Stimulated activated CD4-positive, alpha-beta T cell treated with anti-CD3 and anti-CD28 coated beads, Interleukin-4, amount 100 ng/mL, for 48 hours (primary cell): ENCODE results near the gene PHF23.

ENCODE experiments used
- DNase-seq, 2 donors: peaks; one replicate each; pipeline ENCODE4 v3.0.0-alpha.2; 2020; ENCODE audit warnings: low read depth in 2 of 2

Gene PHF23

DNA sequence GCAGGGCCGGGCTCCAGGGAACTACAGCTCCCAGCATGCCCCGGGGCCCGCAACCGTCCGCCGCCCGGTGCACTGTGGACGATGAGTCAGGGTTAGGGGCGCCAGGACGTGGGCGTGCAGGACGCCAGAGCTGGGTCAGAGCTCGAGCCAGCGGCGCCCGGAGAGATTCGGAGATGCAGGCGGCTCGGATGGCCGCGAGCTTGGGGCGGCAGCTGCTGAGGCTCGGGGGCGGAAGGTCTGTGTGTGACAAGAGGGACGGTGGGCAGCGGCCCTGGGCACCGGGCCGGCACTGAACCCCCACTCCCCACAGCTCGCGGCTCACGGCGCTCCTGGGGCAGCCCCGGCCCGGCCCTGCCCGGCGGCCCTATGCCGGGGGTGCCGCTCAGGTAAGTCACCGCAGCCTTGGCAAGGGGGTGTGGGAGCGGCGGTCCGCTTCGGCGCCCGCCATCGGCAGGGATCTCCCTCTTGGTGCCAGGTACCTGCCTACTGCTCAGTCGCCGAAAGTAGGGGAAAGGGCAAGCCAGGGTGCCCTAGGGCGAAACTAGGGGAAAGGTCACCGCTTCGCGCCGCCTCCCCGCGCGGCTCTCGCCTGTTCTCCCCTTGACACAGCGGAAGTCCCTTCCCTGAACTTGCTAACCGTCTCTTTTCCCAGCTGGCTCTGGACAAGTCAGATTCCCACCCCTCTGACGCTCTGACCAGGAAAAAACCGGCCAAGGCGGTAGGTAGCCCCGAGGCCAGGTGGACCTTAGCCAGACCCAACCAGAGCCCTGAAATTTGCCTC lies 19.3 kb downstream of the PHF23 start, which contains the start of the genes ACADVL and DLG4:
TSS of gene ACADVL (plus strand) at position 127 of the 781 bp plus-strand sequence. CDS start at position 174, 47 bp downstream.
TSS of gene DLG4 (minus strand) at position 25 of the 781 bp plus-strand sequence.
- DNase-seq, result peak; percentile 75 to 82

DNA sequence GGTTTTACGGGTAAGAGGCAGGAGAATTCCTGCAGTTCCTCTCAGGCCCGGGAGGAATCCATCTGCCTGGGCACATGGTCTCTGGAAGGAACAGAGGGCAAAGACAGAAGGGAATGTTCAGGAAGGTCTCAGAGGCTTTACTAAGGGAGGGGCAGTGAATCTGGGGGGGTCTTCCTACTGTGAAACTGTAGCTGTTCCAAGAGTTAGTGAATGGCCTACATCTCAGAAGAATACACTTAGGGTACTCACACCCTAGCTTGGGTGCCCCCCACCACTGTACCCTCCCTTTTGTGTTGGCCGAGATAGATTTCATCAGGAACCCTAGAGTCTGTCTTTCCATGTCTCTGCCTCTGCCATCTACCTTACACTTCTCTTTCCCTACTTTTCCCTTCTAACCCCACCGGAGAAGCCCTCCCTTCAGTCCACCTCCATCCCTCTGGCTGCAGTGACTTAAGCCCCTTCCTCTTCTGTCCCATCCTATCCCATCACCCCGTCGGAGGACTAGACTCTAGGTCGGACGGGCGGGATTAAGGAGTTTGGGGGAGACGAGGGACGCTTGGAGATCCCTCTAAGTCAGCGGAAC lies 19.9 kb downstream of the PHF23 start:
- DNase-seq, result no peak

DNA sequence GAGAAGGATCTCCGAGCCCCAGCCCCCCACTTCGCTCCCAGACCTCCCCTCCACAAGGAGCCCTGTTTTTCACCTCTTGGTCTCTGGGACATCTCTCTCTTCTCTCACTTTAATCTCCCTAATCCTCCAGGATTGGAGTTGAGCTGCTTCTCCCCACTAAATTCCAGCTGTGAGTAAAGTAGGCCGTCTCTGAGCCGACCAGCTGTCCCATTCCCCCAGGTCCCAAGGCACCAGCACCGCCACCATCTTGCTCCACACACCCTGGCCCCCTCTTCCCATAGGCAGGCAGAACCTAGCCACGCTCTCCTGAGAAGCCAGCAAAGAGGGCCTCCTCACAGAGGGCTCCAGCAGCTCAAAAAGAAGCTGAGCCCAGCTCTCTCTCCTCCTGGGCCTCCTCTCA lies 20.5 kb downstream of the PHF23 start:
- DNase-seq, result no peak

DNA sequence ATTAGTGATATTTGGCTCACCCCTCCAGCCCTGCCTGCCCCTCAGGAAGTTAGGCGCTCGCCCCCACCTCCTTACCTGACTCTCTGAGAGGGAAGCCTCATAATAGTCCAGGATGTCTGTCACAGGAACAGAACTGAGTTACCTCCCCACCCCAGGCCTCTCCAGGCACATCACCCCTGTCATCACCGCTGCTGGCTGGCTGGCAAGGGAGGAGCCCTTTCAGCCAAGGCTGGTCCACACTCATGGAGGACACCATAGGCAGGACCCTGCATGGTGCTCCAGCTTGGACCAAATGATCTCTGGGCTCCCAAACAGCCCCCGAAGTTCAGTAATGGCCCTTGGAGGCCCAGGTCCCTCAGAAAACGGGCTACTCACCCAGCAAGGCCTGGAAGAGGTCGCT lies 21.1 kb downstream of the PHF23 start:
- no peak for DNase-seq

DNA sequence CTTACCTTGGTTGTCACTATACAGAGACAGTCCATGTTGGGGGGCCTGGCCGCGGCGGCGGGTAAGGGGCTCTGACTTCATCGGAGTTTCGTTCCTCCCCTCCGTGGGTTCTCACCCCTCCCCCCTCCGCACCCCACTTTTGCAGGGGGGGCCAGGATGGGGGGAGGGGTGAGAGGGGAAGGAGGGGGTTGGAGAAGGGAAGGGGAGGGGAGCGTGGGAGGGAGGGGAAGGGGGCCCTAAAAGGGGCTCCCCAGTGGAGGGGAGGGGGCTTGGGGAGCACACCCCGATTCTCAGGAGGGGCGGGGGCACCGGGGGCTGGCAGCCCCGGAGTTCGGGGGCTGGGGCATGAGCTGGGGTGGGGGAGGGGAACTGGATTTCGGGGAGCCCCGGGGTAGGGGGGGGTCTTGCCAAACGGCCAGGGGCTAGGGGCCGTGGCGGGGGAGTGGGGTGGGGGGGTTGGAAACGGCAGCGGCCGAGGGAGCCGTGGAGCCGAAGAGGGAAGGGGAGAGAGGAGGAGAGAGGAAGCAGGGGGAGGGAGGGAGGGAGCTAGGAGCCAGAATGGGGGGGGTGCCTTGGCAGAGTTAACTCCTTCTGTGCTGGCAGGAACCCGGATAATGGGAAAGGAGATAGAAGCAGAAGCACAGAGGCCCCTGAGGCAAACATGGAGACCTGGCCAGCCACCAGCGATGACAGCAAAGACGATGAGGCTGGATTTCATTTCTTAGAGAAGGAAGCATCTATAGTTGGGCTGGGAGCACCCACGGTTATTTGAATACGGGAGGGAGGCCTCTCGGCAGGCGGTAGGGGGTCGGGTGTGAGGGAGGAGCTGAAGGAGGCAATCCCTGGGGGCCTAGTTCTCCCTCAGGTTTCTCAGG lies 21.9 kb downstream of the PHF23 start:
- DNase-seq, result no peak

DNA sequence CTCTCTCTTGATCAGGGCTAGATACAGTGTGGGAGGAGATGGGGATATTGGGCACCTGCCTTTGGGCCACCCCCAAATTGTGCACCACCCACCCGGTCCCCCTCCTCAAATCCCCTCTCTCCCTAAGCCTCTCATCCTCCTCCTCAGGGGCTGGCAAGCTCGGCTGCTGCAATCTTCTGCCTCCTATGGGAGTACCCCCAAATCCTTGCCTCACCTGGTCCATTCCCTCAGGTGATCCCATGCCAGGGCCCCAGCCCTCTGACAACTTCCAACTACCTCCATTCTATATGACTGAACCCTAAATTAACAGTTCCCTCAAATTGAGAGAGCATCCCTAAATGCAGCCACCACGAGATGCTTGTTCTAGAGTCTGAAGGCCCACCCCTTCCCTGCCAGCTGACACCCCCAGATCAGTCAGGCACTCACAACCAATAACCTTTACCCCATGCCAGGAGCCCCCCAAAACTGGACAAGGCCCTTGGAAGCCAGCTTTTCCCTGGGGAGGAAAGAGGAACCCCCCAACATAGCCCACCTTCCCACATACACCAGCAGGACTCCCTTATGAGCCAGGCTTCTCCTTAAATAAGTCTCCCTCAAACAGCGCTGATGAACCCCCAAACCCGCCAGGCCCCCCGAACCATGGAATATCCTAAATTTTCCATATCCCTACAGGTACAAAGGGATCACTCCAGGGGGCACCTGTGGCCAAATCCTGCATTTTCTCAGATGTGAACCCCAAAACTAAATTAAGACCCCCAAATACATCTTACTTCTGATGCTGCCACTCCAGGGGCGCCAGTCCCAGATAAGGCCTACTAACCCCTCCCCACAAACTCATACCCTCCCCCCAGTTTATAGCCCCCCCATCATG lies 22.8 kb downstream of the PHF23 start:
- DNase-seq, result no peak

DNA sequence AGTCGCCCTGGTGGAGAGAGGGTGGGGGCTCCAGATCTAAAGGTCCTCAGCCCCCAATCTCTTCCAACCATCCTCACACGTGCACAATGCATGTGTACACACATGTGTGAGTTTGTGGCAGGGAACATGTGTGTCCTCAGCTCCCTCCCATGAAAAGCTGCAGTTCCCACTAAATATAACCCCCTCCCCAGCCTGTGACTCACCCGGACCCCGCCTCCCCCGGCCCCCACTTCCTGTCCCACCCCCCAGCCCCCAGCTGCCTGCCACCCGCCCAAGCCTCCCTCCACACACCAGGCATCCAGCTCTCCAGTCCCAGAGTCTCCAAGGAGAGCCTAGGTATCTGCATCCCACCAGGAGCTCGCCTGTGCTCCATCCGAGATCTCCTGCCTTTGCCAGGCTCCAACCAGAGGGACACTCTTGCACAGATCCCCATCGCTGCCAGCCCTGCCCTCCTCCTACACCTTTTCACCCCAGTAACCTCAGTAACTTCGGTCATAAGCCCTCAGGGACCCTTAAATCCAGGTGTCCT lies 23.5 kb downstream of the PHF23 start:
- no peak for DNase-seq

DNA sequence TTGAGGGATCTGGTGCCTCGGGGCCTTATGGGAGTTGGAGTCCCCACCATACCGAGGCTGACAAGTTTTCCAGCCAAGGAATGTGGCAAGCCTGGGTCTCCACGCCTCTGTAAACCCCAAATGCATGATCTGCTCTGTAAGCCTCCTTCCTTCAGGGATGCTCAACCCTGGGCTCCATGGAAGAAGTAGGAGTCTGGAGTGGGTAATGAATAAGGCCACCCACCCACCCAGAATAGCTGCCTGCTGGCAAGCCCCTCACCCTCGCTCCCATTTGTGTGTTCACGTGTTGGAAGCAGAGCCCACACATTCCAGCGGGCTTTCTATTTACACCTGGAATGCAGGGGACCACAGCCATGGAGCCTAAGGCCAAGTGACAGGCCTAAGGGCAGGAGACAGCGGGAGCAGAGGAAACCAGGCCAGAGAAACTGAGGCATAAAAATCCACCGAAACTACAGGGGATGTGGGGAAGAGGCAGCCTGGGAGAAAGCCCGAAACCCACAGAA lies 24.1 kb downstream of the PHF23 start:
- DNase-seq, result no peak

DNA sequence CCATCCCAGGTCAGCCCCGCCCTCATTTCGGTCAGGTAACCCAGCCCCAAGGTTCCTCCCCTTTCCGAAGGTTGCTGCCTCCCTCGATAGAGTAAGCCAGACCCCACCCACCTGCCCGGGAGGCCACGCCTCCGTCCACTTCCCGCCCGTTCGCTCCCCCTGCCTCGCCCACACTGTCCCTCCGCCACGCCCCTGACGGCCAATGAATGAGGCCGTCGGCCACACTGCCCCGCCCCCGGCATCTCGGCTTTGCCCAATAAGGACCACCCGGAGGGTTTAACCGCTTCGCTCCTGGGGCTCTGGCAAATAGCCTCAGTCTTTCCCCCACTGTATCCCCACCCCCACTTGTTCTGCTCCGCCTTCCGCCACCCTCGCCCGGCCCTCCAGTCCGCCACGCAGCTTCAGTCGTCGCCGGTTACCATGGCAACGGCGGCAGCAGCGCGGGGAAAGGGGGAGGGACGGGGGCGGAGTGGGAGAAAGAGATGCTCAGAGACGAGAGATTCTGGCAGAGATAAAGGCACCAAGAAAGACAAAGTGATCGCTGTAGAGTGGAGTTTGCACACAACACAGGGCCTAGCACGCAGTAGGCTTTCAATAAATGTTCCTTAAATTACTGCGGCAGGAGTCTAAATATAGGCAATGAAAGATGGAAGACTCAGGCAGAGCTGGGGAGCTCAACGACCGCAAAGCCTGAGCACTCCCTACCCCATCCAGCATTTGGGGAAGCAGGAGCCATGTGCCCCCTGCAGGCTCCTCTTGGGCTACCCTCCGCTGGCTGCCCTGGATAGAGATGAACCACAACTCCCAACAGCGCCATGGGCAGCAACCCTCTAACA lies 24.7 kb downstream of the PHF23 start:
- peak; percentile 100 for DNase-seq

DNA sequence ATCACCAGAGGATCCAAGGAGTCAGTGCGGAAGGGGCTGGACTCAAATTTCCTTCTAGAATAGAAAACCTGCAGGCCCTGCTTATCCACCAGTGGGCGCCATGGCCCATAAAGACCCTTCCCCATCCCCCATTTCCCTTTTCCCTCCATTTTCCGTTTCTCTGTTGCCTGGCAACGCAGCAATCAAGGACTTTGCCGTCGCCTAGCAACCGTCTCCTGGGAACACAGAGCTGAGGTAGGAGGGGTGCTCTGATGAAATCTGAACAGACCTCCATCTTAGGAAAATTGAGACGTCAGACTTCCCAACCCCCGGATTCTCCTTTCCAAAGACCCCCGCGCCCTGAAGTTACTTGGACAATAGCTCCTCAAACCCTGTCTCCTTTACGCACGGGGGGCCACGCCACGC lies 25.4 kb downstream of the PHF23 start:
- peak; percentile 50 to 52 for DNase-seq

DNA sequence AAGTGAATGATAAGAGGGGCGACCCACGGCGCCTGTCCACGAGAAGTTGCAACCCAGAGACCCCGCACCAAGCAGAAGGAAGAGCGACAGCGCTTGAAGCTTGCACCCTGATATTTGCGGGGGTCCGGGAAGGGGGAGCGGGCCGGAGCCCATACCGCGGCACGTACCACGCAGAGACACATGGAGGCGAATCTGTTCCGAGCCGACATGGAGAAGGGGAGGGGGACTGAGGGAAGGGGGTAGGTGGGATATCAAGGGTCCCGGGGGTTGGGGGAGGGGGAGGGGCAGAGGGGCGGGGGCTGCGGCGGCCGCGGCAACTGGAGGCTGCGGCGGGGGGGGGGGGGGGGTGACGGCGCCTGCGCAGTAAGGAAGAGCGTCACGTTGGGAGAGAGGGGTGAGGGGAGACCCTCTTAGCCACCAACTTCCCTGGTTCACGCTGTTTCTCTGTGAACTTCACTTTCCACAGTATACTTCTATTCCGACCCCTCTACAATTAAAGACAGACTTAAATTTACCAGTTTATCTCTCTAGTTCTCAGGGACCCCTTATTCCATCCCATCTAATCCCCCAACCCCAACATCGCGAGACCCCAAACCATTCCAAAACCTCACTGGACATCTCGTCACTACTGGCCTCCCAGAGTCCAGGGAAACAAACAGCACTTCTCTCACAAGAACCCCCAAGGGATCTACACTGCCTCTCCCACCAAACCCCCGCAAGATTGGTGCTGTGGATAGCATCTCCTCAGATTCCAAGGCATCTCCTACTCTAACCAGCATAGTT lies 27.6 kb downstream of the PHF23 start:
- no peak for DNase-seq

DNA sequence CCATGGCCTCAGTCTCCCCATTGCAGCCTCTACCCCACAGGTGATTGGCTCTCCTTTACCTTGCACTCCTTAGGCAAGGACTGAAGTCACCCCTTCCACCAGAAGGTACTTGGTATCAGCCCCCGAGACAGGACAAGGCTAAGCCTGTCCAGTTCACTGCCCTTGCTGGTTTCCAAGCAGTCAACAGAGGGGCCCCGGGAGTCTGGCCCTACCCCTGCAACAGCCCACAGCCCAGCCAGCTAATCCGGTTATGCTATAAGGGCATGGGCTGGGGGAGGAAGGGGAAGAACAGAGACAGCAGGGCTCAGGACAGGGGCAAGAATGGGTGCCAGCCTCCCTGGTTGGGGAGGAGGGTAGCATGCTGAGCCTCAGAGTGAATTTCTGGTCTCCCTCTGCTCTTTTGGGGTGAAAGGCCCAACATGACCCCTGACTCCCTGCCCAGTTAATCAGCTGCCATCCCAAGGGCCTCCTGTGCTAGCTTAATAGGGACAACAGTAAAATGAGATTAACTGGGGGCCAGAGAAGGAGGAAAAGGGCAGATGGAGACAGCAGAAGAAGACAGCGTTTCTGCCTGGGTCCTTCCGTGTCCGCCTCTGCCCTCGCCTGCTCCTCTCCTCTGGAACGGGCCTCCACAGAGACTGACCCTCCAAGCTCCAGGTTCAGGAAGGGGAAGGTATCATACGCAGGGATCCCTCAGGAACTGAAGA lies 30.4 kb downstream of the PHF23 start:
- no peak for DNase-seq

DNA sequence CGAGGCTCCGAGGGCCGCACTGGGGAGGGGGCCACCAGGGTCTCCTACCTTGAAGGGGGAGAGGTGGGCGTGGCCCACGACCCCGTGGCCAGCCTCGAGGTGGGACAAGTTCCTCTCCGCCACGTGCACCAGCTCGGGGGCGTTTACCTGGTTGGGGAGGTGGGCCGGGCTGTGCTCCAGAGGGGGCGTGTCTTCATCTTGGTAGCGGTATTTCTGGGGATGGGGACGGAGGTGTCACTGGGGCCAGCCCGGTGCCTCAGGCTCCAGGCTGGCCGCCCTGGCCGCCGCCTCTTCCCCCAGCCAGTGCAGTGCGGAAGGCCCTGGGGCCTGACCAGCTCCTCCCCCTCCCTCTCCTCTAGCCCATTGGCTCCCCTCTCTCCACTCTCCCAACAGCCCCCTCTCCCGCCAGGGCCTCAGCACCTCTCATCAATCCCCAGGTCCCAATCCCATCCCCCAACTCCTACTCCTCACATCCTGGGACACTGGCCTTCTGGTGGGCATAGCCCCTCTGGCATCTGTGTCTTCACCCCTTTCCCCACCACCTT lies 31.2 kb downstream of the PHF23 start:
- no peak for DNase-seq

DNA sequence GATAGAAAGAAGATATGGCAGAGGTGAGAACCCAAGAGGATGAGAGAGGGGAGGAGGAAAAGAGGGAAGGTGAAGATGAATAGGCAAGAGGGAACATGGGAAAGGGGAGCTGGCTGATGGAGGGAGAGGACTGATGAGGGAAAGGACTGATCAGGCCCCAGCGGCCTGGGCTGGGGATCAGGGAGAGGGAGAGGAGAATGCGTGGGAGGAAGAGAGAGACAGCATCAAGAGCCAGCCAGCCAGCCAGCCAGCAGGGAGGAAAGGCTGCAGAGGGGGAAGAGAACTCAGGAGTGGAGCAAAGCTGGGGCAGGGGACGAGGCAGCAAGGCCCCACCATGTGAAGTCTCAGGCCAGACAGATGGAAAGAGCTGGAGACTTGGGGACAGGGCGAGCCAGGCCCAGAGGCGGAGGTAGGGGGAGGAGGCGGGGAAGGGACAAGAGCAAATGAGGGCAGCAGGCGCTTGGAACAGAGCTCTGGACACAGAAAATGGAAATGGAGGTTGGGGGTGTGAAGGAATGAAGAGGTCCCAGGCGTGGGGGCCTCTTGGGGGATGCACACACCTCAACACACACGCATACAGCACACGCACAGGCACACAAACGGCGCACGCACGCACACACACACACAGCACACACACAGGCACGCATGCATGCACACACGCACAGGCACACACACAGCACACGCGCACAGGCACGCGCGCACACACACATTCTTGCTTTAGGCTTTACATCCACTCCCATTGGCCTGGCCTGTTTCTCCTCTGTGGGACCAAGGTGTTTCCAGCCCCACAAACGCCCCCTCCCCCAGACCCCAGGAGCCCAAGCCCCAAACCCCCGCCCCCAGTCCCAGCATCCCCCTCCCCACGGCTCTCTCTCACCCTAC lies 31.9 kb downstream of the PHF23 start:
- DNase-seq, result no peak

DNA sequence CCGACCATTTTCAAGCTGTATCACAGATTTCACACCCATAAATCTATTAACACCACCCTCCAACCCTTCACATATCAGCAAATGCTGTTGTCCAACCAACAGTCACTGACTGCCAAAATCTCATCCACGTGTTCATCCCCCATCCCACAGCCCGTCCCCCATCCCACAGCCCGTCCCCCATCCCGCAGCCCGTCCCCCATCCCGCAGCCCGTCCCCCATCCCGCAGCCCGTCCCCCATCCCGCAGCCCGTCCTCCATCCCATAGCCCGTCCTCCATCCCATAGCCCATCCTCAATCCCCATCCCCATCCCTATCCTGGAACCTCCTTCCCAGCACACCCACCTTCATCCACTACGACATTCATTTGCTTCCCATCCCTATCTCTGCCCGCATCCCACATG lies 33.7 kb downstream of the PHF23 start:
- DNase-seq, result no peak

DNA sequence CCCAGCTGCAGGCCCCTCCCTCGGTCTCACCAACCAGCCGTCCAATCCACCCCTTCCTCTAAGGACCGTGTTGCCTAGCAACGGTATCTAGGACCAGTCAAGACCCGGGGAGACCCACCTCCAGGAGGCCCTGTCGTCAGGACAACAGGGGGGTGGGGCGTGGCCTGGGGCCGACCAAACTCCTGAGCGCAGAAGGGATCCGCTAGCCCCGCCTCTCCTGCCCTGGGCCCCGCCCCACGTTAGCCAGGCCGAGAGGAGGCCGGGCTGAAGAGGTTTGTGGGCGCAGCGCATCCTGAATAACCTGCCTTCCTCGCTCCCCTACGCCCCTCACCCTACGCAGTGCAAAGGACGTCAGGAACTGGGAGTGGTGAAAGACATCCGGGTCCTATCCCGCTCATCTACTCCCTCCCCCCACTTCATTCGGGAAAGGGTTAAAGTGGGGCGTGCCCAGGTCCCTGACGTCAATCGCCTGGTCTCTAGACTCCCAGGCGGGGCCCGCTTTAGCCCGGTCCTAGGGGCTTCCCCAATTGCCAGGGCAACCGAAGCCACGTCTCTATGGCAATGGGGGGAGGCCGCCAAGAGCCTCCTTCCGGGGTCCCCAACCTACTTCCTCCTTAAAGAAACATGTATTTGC lies 34.3 kb downstream of the PHF23 start:
- DNase-seq, result peak; percentile 81 to 89

DNA sequence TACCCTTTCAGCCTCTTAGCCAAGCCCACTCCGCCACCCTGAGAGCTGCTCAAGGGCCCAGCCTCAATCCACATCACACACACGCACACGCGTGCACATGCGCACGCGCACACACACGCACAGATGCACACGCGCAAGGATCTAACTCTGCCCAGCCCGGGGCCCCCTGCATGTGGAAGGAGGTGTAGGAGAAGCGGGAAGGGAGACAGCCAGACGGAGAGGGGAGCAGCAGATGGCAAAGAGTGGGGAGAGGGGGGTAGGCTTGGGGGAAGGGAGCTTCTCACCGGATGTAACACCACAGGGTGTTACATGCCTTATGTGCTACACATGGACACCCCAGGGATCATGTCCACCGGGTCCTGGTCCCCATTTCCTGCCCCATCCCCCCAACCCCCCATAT lies 34.9 kb downstream of the PHF23 start:
- DNase-seq, result no peak
